Activated CD4-positive, alpha-beta T cell treated with anti-CD3 and anti-CD28 coated beads, Interleukin-2, amount 50 U/mL, for 24 hours (primary cell): ENCODE data around the gene TMEM186.
"Not testable (repeated sequence)": the region's sequence is repeated elsewhere in the genome, so short reads cannot be mapped to it uniquely, and the experiment has no call there.

Experiments used
- DNase-seq, 2 donors: peaks; one replicate each; pipeline ENCODE4 v3.0.0-alpha.2; 2020; ENCODE audit warnings: low read depth in 1 of 2, low spot score in 1 of 2

The TMEM186 gene

GRCh38 chr16:8797364-8798173 lies at the start of gene TMEM186, which contains the start of gene PMM2:
TMEM186 (minus strand) TSS chr16:8797639; CDS start chr16:8797614, 25 bp downstream.
PMM2 (plus strand) TSS chr16:8797839; CDS start chr16:8797883, 44 bp downstream.
- DNase-seq: peak; percentile 83 to 96

- DNase-seq: no peak
Observed at GRCh38 chr16:8847145-8847544, 49.7 kb upstream of the TMEM186 start.

- DNase-seq: no peak
Observed at GRCh38 chr16:8846401-8846932, 49.0 kb upstream of the TMEM186 start.

GRCh38 chr16:8845699-8846298 lies 48.4 kb upstream of the TMEM186 start:
- DNase-seq: no peak

GRCh38 chr16:8843296-8843695 lies 45.9 kb upstream of the TMEM186 start:
- not testable (repeated sequence) for DNase-seq

GRCh38 chr16:8842016-8842415 lies 44.6 kb upstream of the TMEM186 start:
- DNase-seq: not testable (repeated sequence)

GRCh38 chr16:8837594-8837993 lies 40.2 kb upstream of the TMEM186 start:
- DNase-seq: not testable (repeated sequence)

GRCh38 chr16:8836797-8837196 lies 39.4 kb upstream of the TMEM186 start:
- not testable (repeated sequence) for DNase-seq

- DNase-seq: no peak
Observed at GRCh38 chr16:8832717-8833105, 35.3 kb upstream of the TMEM186 start.

GRCh38 chr16:8831871-8832716 lies 34.7 kb upstream of the TMEM186 start:
- DNase-seq: no peak

- no peak for DNase-seq
Observed at GRCh38 chr16:8831450-8831849, 34.0 kb upstream of the TMEM186 start.

- no peak for DNase-seq
Observed at GRCh38 chr16:8828541-8829165, 31.2 kb upstream of the TMEM186 start.

GRCh38 chr16:8826278-8826879 lies 28.9 kb upstream of the TMEM186 start:
- DNase-seq: no peak

GRCh38 chr16:8822403-8822802 lies 25.0 kb upstream of the TMEM186 start:
- DNase-seq: no peak

GRCh38 chr16:8819411-8820034 lies 22.1 kb upstream of the TMEM186 start:
- DNase-seq: no peak

GRCh38 chr16:8818504-8819270 lies 21.2 kb upstream of the TMEM186 start:
- DNase-seq: no peak

- DNase-seq: no peak
Observed at GRCh38 chr16:8816967-8817655, 19.7 kb upstream of the TMEM186 start.

- no peak for DNase-seq
Observed at GRCh38 chr16:8814095-8814806, 16.8 kb upstream of the TMEM186 start.
